Measurements from ENCODE around the gene ESR1.

- TF ChIP-seq EZH2 (IDR thresholded peaks at IDR 0.05; ENCODE audit: borderline replicate concordance, low read length) (no peak), CTCF (conservative IDR thresholded peaks at IDR 0.05 in 1 of 2, IDR thresholded peaks at IDR 0.05 in 1 of 2; ENCODE audit: extremely low read depth in 1 of 2, insufficient read depth in 1 of 2, low read depth in 1 of 2, low read length in 2 of 2) (no peak)
Measured at GRCh38 chr6:151761851-151762250, 45.6 kb upstream of the ESR1 start.
